HFFc6 (cell line): ENCODE results near the gene PHF1. TPM values are rescaled to one million over a fixed set of nuclear protein-coding genes. Genes with fewer than 3 reads are reported as not detected.
A peak's percentile ranks its signal among the peaks of the same experiment; 100 is the strongest.

ENCODE experiments used
- DNase-seq: peaks from one replicate; pipeline ENCODE4 v3.0.0-alpha.2; 2018
- H3K27ac Mint-ChIP-seq: 2 replicates; pipeline ENCODE4 v1.8.0; 2020; ENCODE audit warnings: mild to moderate bottlenecking, mixed read lengths
- H3K27me3 Mint-ChIP-seq: 2 replicates; pipeline ENCODE4 v1.8.0; 2021; ENCODE audit warnings: mild to moderate bottlenecking, moderate library complexity, mixed read lengths; ENCODE audit not compliant: insufficient read depth
- H3K36me3 Mint-ChIP-seq: 2 replicates; pipeline ENCODE4 v1.8.0; 2021; ENCODE audit warnings: low read depth, mixed read lengths
- H3K4me1 Mint-ChIP-seq: 2 replicates; pipeline ENCODE4 v1.8.0; 2020; ENCODE audit warnings: low read depth, mixed read lengths
- H3K4me3 Mint-ChIP-seq: 2 replicates; pipeline ENCODE4 v1.8.0; 2020; ENCODE audit warnings: mild to moderate bottlenecking, moderate library complexity, mixed read lengths
- H3K9me3 Mint-ChIP-seq: 2 replicates; pipeline ENCODE4 v1.8.0; 2020; ENCODE audit warnings: mild to moderate bottlenecking, mixed read lengths
- CTCF ChIP-seq: fragments of 200-600 bp; sonication (generic); IDR thresholded peaks from 2 replicates; pipeline ENCODE4 v1.5.0; 2021; ENCODE audit warnings: antibody characterized with exemption, mild to moderate bottlenecking
- total RNA-seq, 6 experiments: library from RNA; stranded (reverse); fragmentation: NEBNext Ultra II Directional; extraction: Animal tissue kit (Norgen Biotek cat#: 25700); gene quantifications; 2 replicates in 1 of 6; 3 replicates in 5 of 6; pipeline ENCODE4 v1.2.3, GENCODE V29; 2021

The PHF1 gene
- total RNA-seq, 6 experiments from 2014 or later = 43.2 to 52.8 (median 51.4) TPM

- peaks cover 49% of the 10 kb centered on the region for H3K36me3 Mint-ChIP-seq
- TF ChIP-seq CTCF = no peak
- peak overlapping the region; percentile 98 for H3K4me3 Mint-ChIP-seq
- H3K9me3 Mint-ChIP-seq = no peaks in the 10 kb centered on the region
- peak overlapping the region; percentile 100 for H3K27ac Mint-ChIP-seq
- H3K4me1 Mint-ChIP-seq = peaks cover 77% of the 10 kb centered on the region
- DNase-seq = no peak
- H3K27me3 Mint-ChIP-seq = peaks cover 17% of the 10 kb centered on the region
These were observed 5.7 kb downstream of the PHF1 start for GRCh38 chr6:33416386-33417127.

GRCh38 chr6:33417128-33417902 lies 6.5 kb downstream of the PHF1 start:
- no peaks in the 10 kb centered on the region for H3K9me3 Mint-ChIP-seq
- peaks cover 77% of the 10 kb centered on the region for H3K4me1 Mint-ChIP-seq
- DNase-seq = peak; percentile 88
- H3K4me3 Mint-ChIP-seq = peak overlapping the region; percentile 98
- no peak for TF ChIP-seq CTCF
- H3K27ac Mint-ChIP-seq = peak overlapping the region; percentile 100
- peaks cover 16% of the 10 kb centered on the region for H3K27me3 Mint-ChIP-seq
- peaks cover 45% of the 10 kb centered on the region for H3K36me3 Mint-ChIP-seq

- Mint-ChIP-seq H3K9me3 (no peaks in the 10 kb centered on the region), H3K4me1 (peaks cover 77% of the 10 kb centered on the region), H3K27ac (peak within 1 kb of the TSS; percentile 100), H3K4me3 (peak within 1 kb of the TSS; percentile 98), H3K36me3 (peaks cover 43% of the 10 kb centered on the region), H3K27me3 (peaks cover 11% of the 10 kb centered on the region)
- TF ChIP-seq CTCF = peak; percentile 70
- peak; percentile 100 for DNase-seq
These were observed 7.3 kb downstream of the PHF1 start, which contains the start of gene CUTA for GRCh38 chr6:33417903-33418689. TSS of gene CUTA (minus strand) at chr6:33418107. CDS start at chr6:33418000, 107 bp downstream.

GRCh38 chr6:33418690-33419291 lies 8.0 kb downstream of the PHF1 start:
- Mint-ChIP-seq H3K27me3 (peaks cover 11% of the 10 kb centered on the region), H3K9me3 (no peaks in the 10 kb centered on the region), H3K27ac (peak overlapping the region; percentile 100), H3K36me3 (peaks cover 43% of the 10 kb centered on the region), H3K4me3 (peak overlapping the region; percentile 98), H3K4me1 (peaks cover 77% of the 10 kb centered on the region)
- no peak for DNase-seq
- 0 out of 2 replicates have a peak, but pooled peaks have one; percentile 3 for TF ChIP-seq CTCF
